ENCODE results near the gene SLC35B2. TPM values are rescaled to one million over a fixed set of nuclear protein-coding genes. Genes with fewer than 3 reads are reported as not detected.

The SLC35B2 gene
- total and polyA plus RNA-seq, 9 of the 15 experiments (the other 6 are each of a cell fraction or from before 2014, with no cell fraction given) = 14.5 to 59.1 (median 47.1) TPM

GRCh38 chr6:44253307-44254101, 3.8 kb downstream of the SLC35B2 start (continued):
- no peak for TF ChIP-seq VEZF1 (CRISPR knock-in tag; IDR thresholded peaks at IDR 0.05)
- no peak for TF ChIP-seq CREB3 (tag; conservative IDR thresholded peaks at IDR 0.05; ENCODE audit: low read depth)
- TF ChIP-seq ZBTB40 (IDR thresholded peaks at IDR 0.05) = no peak
- 0 out of 2 replicates have a peak, but pooled peaks have one; percentile 7 for TF ChIP-seq ZBTB40 (CRISPR knock-in tag; IDR thresholded peaks at IDR 0.05)
- peak in 1 of 2 experiments; percentile 8; a peak in 2 of 4 replicates for TF ChIP-seq TEAD1 (CRISPR knock-in tag; IDR thresholded peaks at IDR 0.05)
- TF ChIP-seq SIN3A (IDR thresholded peaks at IDR 0.05; ENCODE audit: borderline replicate concordance in 2 of 2, control insufficient read depth in 1 of 2, low read depth in 2 of 2, low read length in 2 of 2) = no peak
- no peak for TF ChIP-seq CBX3 (IDR thresholded peaks at IDR 0.05; ENCODE audit: borderline replicate concordance in 1 of 2, low read length in 2 of 2)
- no peak for TF ChIP-seq CBFA2T2 (conservative IDR thresholded peaks at IDR 0.05)
- TF ChIP-seq FOXK2 (conservative IDR thresholded peaks at IDR 0.05 in 1 of 2, IDR thresholded peaks at IDR 0.05 in 1 of 2; ENCODE audit: low read depth in 2 of 2) = 0 out of 4 replicates have a peak, but pooled peaks of 1 of the 2 experiments have one; percentile 32
- no peak for TF ChIP-seq ZNF24 (IDR thresholded peaks at IDR 0.05)
- no peak for TF ChIP-seq SFPQ (IDR thresholded peaks at IDR 0.05; ENCODE audit: low read depth, low read length)

Data from K562 (cell line).